Panc1 (cell line): Measurements from ENCODE around the gene DIAPH1. TPM values are rescaled to one million over a fixed set of nuclear protein-coding genes. Genes with fewer than 3 reads are reported as not detected.
"Not testable (repeated sequence)": the region's sequence is repeated elsewhere in the genome, so short reads cannot be mapped to it uniquely, and the experiment has no call there.

Experiments
- ATAC-seq: fragments of 200-7000 bp; cut with Tn5 transposase; 2 replicates; pipeline ENCODE4 v1.9.1; 2020; ENCODE audit warnings: mild to moderate bottlenecking, moderate library complexity
- BruUV-seq: library from RNA; stranded (reverse); fragments of 400-500 nt; replicated peaks from 2 replicates; lab custom pipeline; 2021; lab: Mats Ljungman, UMichigan
- CTCF ChIA-PET: fragments of 300-600 bp; sonication (Branson Sonifier 250); formaldehyde crosslinking; loops from one replicate; lab custom pipeline; 2022; ENCODE audit warnings: antibody characterized with exemption; lab: Charles Lee
- POLR2A ChIA-PET: fragments of 300-600 bp; sonication (Branson Sonifier 250); formaldehyde crosslinking; loops from one replicate; lab custom pipeline; 2022; ENCODE audit warnings: antibody characterized with exemption; lab: Charles Lee
- DNase-seq: peaks from one replicate; pipeline ENCODE4 v3.0.0-alpha.2; 2010; ENCODE audit warnings: low read depth, low spot score
- H3K27ac ChIP-seq: 2 replicates; pipeline ENCODE4 v1.5.1; 2011; ENCODE audit warnings: mild to moderate bottlenecking, low read length, inconsistent platforms
- H3K27me3 ChIP-seq: fragments of 200-500 bp; sonication (Bioruptor generic); 2 replicates; pipeline ENCODE4 v1.6.0; 2014; ENCODE audit warnings: low read length, inconsistent platforms; ENCODE audit not compliant: control insufficient read depth, insufficient read depth
- H3K36me3 ChIP-seq: fragments of 200-500 bp; sonication (Bioruptor generic); 2 replicates; pipeline ENCODE4 v1.5.1; 2014; ENCODE audit warnings: inconsistent platforms, mild to moderate bottlenecking, low read length, moderate library complexity; ENCODE audit not compliant: control insufficient read depth, insufficient read depth
- H3K4me1 ChIP-seq: 2 replicates; pipeline ENCODE4 v1.5.1; 2011; ENCODE audit warnings: inconsistent platforms, mild to moderate bottlenecking, low read length, moderate library complexity; ENCODE audit not compliant: control insufficient read depth, insufficient read depth
- H3K4me3 ChIP-seq, 2 experiments: 2 replicates each; pipeline ENCODE4 v1.5.1; 2011 to 2012; ENCODE audit warnings: low read depth in 2 of 2, low read length in 2 of 2, mild to moderate bottlenecking in 2 of 2, inconsistent platforms in 1 of 2, moderate library complexity in 1 of 2
- H3K9me3 ChIP-seq: fragments of 200-500 bp; sonication (Bioruptor generic); 2 replicates; pipeline ENCODE4 v1.5.1; 2014; ENCODE audit warnings: low read depth, mild to moderate bottlenecking, inconsistent platforms, low read length, moderate library complexity; ENCODE audit not compliant: control insufficient read depth, insufficient read depth
- POLR2AphosphoS5 ChIP-seq: IDR thresholded peaks from 2 replicates; pipeline ENCODE4 v1.6.1; 2012; ENCODE audit warnings: mild to moderate bottlenecking, low read depth, low read length, moderate library complexity
- SIN3A ChIP-seq: IDR thresholded peaks from 2 replicates; pipeline ENCODE4 v1.6.1; 2012; ENCODE audit warnings: low read depth, mild to moderate bottlenecking, low read length, moderate library complexity, borderline replicate concordance; ENCODE audit not compliant: insufficient read depth
- TCF7L2 ChIP-seq: IDR thresholded peaks from 2 replicates; pipeline ENCODE4 v1.6.1; 2011; ENCODE audit warnings: mild to moderate bottlenecking, low read depth, low read length, inconsistent platforms
- in situ Hi-C: cut with HindIII; loops from 2 replicates; pipeline ENCODE4 v1.10.0; 2016; ENCODE audit warnings: low sequenced_read_pairs, low pct_unique_long_range_greater_than_20kb
- intact Hi-C: fragments of 100-400 bp; cut with micrococcal nuclease; formaldehyde crosslinking; loops from one replicate; pipeline ENCODE4 v1.10.0; 2022; ENCODE audit not compliant: unreplicated experiment
- total RNA-seq: library from RNA; stranded (reverse); gene quantifications from one replicate; pipeline ENCODE4 v1.2.1, GENCODE V29; 2021; ENCODE audit not compliant: unreplicated experiment
- TF ChIP-seq, protein P1 (sequence below): fragments of 450-650 bp; IDR thresholded peaks from 2 replicates; pipeline ENCODE4 v1.5.1; 2017; ENCODE audit warnings: mild to moderate bottlenecking
- TF ChIP-seq, protein P2 (sequence below), 2 experiments: IDR thresholded peaks; 2 replicates each; pipeline ENCODE4 v1.6.1; 2011 to 2012; ENCODE audit warnings: low read depth in 2 of 2, control low read depth in 1 of 2, low read length in 1 of 2, mild to moderate bottlenecking in 1 of 2, moderate library complexity in 1 of 2; ENCODE audit not compliant: insufficient read depth in 1 of 2

Gene DIAPH1
- total RNA-seq, 1 experiment from 2014 or later = 155 TPM

DNA sequence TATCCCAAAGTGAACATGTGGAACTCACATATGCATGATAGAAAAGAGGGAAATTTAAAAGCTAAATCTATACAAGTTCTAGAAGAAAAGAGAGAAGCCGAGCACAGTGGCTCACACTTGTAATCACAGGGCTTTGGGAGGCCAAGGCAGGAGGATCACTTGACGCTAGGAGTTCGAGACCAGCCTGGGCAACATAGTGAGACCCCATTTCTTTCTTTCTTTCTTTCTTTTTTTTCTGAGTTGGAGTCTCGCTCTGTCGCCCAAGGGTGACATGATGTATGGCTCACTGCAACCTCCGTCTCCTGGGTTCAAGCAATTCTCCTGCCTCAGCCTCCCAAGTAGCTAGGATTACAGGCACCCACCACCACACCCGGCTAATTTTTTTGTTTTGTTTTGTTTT, 8.9 kb downstream of the DIAPH1 start:
- BruUV-seq, H3K4me3 ChIP-seq, H3K27me3 ChIP-seq, intact Hi-C loops, ATAC-seq, H3K36me3 ChIP-seq, DNase-seq, H3K9me3 ChIP-seq, in situ Hi-C loops, POLR2A ChIA-PET, H3K27ac ChIP-seq: not testable (repeated sequence)
- peaks cover 18% of the 10 kb centered on the region for H3K4me1 ChIP-seq
- CTCF ChIA-PET = interaction anchor here (1.1 kb wide), 1 partner anchor 9 kb away, joined by 3 read pairs; the partner anchor contains the start of gene DIAPH1

DNA sequence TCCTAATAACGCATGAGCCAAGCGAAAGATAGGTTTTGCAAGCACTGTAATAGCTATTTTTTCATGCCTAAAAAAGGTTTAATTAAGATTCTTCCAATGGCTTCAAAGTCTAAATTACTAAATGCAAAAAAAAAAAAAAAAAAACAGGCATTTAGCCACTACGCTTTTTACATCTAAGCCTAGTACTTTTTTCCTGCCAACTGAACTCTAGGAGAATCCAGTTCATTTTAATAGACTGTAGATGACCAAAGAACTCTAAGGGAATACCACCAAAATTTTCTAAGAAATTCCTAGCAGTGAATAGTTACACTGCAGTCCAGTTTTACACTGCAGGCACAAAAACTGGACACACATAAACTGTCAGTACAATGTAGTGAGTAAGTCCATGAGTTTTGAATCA, 9.8 kb downstream of the DIAPH1 start:
- BruUV-seq = no TSS peak
- DNase-seq (no peak), ATAC-seq (no peak)
- H3K27ac ChIP-seq = no peak overlapping the region
- no peak for TF ChIP-seq POLR2AphosphoS5
- TF ChIP-seq, protein P1, sequence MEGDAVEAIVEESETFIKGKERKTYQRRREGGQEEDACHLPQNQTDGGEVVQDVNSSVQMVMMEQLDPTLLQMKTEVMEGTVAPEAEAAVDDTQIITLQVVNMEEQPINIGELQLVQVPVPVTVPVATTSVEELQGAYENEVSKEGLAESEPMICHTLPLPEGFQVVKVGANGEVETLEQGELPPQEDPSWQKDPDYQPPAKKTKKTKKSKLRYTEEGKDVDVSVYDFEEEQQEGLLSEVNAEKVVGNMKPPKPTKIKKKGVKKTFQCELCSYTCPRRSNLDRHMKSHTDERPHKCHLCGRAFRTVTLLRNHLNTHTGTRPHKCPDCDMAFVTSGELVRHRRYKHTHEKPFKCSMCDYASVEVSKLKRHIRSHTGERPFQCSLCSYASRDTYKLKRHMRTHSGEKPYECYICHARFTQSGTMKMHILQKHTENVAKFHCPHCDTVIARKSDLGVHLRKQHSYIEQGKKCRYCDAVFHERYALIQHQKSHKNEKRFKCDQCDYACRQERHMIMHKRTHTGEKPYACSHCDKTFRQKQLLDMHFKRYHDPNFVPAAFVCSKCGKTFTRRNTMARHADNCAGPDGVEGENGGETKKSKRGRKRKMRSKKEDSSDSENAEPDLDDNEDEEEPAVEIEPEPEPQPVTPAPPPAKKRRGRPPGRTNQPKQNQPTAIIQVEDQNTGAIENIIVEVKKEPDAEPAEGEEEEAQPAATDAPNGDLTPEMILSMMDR = no peak
- TF ChIP-seq, protein P2, sequence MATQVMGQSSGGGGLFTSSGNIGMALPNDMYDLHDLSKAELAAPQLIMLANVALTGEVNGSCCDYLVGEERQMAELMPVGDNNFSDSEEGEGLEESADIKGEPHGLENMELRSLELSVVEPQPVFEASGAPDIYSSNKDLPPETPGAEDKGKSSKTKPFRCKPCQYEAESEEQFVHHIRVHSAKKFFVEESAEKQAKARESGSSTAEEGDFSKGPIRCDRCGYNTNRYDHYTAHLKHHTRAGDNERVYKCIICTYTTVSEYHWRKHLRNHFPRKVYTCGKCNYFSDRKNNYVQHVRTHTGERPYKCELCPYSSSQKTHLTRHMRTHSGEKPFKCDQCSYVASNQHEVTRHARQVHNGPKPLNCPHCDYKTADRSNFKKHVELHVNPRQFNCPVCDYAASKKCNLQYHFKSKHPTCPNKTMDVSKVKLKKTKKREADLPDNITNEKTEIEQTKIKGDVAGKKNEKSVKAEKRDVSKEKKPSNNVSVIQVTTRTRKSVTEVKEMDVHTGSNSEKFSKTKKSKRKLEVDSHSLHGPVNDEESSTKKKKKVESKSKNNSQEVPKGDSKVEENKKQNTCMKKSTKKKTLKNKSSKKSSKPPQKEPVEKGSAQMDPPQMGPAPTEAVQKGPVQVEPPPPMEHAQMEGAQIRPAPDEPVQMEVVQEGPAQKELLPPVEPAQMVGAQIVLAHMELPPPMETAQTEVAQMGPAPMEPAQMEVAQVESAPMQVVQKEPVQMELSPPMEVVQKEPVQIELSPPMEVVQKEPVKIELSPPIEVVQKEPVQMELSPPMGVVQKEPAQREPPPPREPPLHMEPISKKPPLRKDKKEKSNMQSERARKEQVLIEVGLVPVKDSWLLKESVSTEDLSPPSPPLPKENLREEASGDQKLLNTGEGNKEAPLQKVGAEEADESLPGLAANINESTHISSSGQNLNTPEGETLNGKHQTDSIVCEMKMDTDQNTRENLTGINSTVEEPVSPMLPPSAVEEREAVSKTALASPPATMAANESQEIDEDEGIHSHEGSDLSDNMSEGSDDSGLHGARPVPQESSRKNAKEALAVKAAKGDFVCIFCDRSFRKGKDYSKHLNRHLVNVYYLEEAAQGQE (IDR thresholded peaks at IDR 0.05; ENCODE audit: insufficient read depth in 1 of 2, low read depth in 2 of 2, low read length in 1 of 2) = no peak
- TF ChIP-seq SIN3A = no peak
- TF ChIP-seq TCF7L2 = no peak
- H3K4me1 ChIP-seq = peaks cover 17% of the 10 kb centered on the region
- H3K27me3 ChIP-seq = no peaks in the 10 kb centered on the region
- in situ Hi-C loops (no loop called here), intact Hi-C loops (no loop called here)
- H3K9me3 ChIP-seq = no peaks in the 10 kb centered on the region
- ChIA-PET POLR2A (no interaction called here), CTCF (interaction anchor here (0.6 kb wide), 1 partner anchor 25 kb away, joined by 5 read pairs; no protein-coding TSS in a partner anchor)
- no peak overlapping the region for H3K4me3 ChIP-seq
- H3K36me3 ChIP-seq = no peaks in the 10 kb centered on the region; the same call in 1 of the 2 replicates

DNA sequence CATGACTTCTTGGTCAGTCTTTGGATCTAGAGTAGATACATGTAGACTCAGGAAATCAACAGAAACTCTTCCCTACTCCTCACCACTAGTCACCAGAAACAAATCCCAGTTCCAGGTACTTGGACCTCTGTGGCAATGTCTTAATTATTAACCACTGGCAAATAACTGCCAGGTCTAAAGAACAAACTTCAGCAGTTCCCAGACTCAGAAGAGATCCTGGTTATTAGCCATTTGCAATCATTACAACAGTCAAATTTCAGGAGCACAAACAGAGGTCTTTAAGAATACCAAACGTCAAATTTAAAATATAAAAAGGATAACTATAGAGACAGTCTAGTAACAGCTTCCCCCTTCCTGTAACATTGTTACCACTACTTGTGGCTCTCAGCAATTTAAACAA, 10.2 kb downstream of the DIAPH1 start:
- intact Hi-C loops (no loop called here), in situ Hi-C loops (no loop called here)
- Histone ChIP-seq H3K36me3 (no peaks in the 10 kb centered on the region; the same call in 1 of the 2 replicates), H3K27me3 (no peaks in the 10 kb centered on the region), H3K9me3 (no peaks in the 10 kb centered on the region), H3K4me3 (no peak overlapping the region), H3K27ac (no peak overlapping the region), H3K4me1 (peaks cover 17% of the 10 kb centered on the region)
- CTCF ChIA-PET = interaction anchor here (0.6 kb wide), 1 partner anchor 25 kb away, joined by 5 read pairs; no protein-coding TSS in a partner anchor
- ATAC-seq (no peak), DNase-seq (no peak)
- BruUV-seq = no TSS peak
- TF ChIP-seq, protein P2 (IDR thresholded peaks at IDR 0.05; ENCODE audit: insufficient read depth in 1 of 2, low read depth in 2 of 2, low read length in 1 of 2) = no peak
- TF ChIP-seq SIN3A (no peak), POLR2AphosphoS5 (no peak), TCF7L2 (no peak)
- POLR2A ChIA-PET = no interaction called here
